Progenitor cell of endocrine pancreas (in vitro differentiated cells): Measurements from ENCODE around the gene UGCG. TPM values are rescaled to one million over a fixed set of nuclear protein-coding genes. Genes with fewer than 3 reads are reported as not detected.

Experiments used
- DNase-seq: peaks from one replicate; pipeline ENCODE4 v3.0.0; 2021; ENCODE audit warnings: low spot score; ENCODE audit not compliant: unreplicated experiment
- H3K27ac Mint-ChIP-seq: 2 replicates; pipeline ENCODE4 v1.8.0; 2021; ENCODE audit warnings: mild to moderate bottlenecking, moderate library complexity, mixed read lengths
- H3K27me3 Mint-ChIP-seq: 2 replicates; pipeline ENCODE4 v1.8.0; 2021; ENCODE audit warnings: mixed read lengths
- H3K36me3 Mint-ChIP-seq: 2 replicates; pipeline ENCODE4 v1.8.0; 2022; ENCODE audit warnings: mixed read lengths; ENCODE audit not compliant: insufficient read depth
- H3K4me1 Mint-ChIP-seq: 2 replicates; pipeline ENCODE4 v1.8.0; 2021; ENCODE audit warnings: low read depth, mixed read lengths
- H3K4me3 Mint-ChIP-seq: 2 replicates; pipeline ENCODE4 v1.8.0; 2021; ENCODE audit warnings: low read depth, mild to moderate bottlenecking, moderate library complexity, mixed read lengths
- H3K9me3 Mint-ChIP-seq: 2 replicates; pipeline ENCODE4 v1.8.0; 2021; ENCODE audit warnings: low read depth, mixed read lengths
- total RNA-seq: library from RNA; stranded (reverse); gene quantifications from 2 replicates; pipeline ENCODE4 v1.2.1, GENCODE V29; 2021
- TF ChIP-seq, protein P1 (sequence below): fragments of 200-600 bp; sonication (generic); IDR thresholded peaks from one replicate; pipeline ENCODE4 v1.5.0; 2021; ENCODE audit warnings: antibody characterized with exemption, mild to moderate bottlenecking; ENCODE audit not compliant: unreplicated experiment

Gene UGCG
- total RNA-seq, 1 donor from 2014 or later = 26.8 TPM

DNA sequence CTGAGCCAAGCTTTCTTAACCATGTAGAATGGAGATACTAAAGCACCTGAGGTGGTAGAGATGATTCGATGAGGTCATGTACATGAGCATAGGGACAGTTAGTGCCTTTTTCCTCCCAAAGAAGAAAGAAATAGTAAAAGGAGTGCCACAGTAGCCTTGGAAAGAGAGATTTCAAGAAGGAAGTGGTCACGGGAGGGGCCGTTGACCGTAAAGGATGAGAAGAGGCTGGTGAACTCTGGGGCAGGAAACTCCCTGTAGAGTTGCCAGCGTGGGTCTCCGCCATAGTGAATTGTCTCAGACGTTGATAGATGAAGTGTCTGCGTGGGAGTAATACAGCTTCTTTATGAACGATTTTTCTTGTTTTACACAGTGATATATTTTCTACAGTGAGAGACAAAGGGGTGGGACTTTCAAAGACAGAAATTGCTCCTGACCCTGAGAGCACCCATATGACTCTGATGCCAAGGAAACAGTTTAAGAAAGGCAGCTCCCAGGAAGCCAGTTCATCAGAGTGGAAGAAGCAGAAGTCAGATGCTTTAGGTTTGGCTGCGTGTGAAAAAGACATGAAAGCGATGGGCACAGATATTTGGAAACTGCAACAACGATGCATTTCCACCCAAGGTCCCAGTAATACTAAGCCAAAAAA, 41.3 kb downstream of the UGCG start:
- Mint-ChIP-seq H3K36me3 (peaks cover 27% of the 10 kb centered on the region), H3K27ac (no peak overlapping the region), H3K9me3 (no peaks in the 10 kb centered on the region), H3K27me3 (no peaks in the 10 kb centered on the region), H3K4me1 (peaks cover 13% of the 10 kb centered on the region), H3K4me3 (no peak overlapping the region)
- TF ChIP-seq, protein P1, sequence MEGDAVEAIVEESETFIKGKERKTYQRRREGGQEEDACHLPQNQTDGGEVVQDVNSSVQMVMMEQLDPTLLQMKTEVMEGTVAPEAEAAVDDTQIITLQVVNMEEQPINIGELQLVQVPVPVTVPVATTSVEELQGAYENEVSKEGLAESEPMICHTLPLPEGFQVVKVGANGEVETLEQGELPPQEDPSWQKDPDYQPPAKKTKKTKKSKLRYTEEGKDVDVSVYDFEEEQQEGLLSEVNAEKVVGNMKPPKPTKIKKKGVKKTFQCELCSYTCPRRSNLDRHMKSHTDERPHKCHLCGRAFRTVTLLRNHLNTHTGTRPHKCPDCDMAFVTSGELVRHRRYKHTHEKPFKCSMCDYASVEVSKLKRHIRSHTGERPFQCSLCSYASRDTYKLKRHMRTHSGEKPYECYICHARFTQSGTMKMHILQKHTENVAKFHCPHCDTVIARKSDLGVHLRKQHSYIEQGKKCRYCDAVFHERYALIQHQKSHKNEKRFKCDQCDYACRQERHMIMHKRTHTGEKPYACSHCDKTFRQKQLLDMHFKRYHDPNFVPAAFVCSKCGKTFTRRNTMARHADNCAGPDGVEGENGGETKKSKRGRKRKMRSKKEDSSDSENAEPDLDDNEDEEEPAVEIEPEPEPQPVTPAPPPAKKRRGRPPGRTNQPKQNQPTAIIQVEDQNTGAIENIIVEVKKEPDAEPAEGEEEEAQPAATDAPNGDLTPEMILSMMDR = no peak
- DNase-seq = no peak

DNA sequence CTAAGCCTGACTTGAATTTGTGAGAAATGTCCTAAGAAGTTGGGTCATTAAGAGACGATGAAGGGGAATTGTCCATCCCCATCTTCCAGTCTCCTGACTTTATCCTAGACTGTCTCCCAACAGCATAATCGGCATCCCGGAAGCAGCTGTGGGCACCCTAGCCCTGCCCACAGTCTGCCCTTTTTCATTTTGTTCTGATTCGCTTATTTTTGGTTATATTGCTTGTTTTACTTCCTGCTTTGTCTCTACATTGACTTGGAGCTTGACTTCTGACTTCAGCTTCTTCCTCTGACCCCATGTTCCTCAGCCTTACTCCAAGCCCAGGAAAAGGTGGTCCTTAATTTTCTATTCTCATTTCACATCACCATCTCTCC, 41.8 kb downstream of the UGCG start:
- H3K4me3 Mint-ChIP-seq = no peak overlapping the region
- no peak overlapping the region for H3K27ac Mint-ChIP-seq
- DNase-seq = no peak
- H3K36me3 Mint-ChIP-seq = peaks cover 24% of the 10 kb centered on the region
- TF ChIP-seq, protein P1 = no peak
- H3K4me1 Mint-ChIP-seq = peaks cover 14% of the 10 kb centered on the region
- no peaks in the 10 kb centered on the region for H3K9me3 Mint-ChIP-seq
- H3K27me3 Mint-ChIP-seq = no peaks in the 10 kb centered on the region

DNA sequence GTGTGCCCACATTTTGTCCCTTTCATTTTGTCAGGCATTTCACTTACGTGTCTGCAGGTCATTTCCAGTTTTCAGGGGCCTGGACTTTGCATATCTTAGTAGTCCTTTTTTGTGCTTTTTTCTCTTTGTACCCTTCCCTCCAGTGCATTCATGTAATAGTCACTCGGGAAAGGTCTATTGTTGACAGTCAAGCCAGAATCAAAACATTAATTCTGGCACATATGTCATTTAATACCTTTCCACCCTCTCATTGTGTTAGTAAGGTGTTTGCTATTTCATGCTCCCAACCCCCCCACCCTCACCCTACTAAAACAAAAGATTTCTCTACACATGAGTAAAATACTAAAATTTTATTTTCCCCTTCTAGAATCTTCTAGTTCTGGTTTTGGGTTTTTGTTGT, 42.7 kb downstream of the UGCG start:
- Mint-ChIP-seq H3K36me3 (peaks cover 21% of the 10 kb centered on the region), H3K4me3 (no peak overlapping the region), H3K9me3 (no peaks in the 10 kb centered on the region), H3K4me1 (peaks cover 14% of the 10 kb centered on the region), H3K27ac (no peak overlapping the region), H3K27me3 (no peaks in the 10 kb centered on the region)
- TF ChIP-seq, protein P1 = no peak
- no peak for DNase-seq

DNA sequence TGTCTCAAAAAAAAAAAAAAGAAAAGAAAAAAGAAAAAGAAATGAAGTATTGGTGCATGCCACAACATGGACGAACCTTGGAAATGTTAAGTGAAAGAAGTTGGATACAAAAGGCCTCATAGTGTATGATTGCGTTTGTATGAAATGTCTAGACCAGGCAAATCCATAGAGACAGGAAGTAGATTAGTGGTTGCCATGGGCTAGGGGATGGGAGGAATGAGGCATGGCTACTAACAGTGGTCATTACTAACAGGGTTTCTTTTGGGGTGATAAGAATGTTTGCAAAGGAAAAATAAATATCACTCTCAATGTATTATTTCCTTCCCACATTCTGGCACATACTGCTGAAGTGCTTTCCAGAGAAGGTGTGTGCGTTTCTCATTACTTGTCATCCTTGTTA, 44.1 kb downstream of the UGCG start:
- TF ChIP-seq, protein P1 = no peak
- no peaks in the 10 kb centered on the region for H3K27me3 Mint-ChIP-seq
- peaks cover 10% of the 10 kb centered on the region for H3K4me1 Mint-ChIP-seq
- H3K36me3 Mint-ChIP-seq = peaks cover 11% of the 10 kb centered on the region
- no peak overlapping the region for H3K4me3 Mint-ChIP-seq
- DNase-seq = no peak
- H3K27ac Mint-ChIP-seq = no peak overlapping the region
- no peaks in the 10 kb centered on the region for H3K9me3 Mint-ChIP-seq

DNA sequence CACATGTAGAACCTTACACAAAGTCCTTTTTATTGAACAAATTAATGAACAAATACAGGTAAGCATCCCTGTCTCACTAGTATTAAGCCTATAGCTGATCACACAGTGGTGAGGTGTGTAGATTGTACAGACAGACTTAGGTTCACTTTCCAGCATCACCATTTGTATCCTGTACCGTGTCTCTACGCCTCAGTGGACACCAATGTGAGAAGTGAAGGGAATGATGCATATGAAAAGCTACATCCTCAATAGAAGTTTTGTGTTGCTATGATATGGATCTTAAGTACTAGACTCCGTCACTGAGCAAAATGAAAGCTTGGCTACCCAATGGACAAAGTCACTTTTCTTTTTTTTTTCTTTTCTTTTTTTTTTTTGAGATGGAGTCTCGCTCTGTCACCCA, 46.6 kb downstream of the UGCG start:
- DNase-seq = no peak
- Mint-ChIP-seq H3K9me3 (no peaks in the 10 kb centered on the region), H3K36me3 (peaks cover 4% of the 10 kb centered on the region), H3K27ac (no peak overlapping the region), H3K4me3 (no peak overlapping the region), H3K4me1 (peaks cover 10% of the 10 kb centered on the region), H3K27me3 (no peaks in the 10 kb centered on the region)
- TF ChIP-seq, protein P1 = no peak
